ENCODE results near the gene NAV1. TPM values are rescaled to one million over a fixed set of nuclear protein-coding genes. Genes with fewer than 3 reads are reported as not detected.

Gene NAV1
- total RNA-seq, 1 donor from 2014 or later = 34.1 TPM

DNA sequence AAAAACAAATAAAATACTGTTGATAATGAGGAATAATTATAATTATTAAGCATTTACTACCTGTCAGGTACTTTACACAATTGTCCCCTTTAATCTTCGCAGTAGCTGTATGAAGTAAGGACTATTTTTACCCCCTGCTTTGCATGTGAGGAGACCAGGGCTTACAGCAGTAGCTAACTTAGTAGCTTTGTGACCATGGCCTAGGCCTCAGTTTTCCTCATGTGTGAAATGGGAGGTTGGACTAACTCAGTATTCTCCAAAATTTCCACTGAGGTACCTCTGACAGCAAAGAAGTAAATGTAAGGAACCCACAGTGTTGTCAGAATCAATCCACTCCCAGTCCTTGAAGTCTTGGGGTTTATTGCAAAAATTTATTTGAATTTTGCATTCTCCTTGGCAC lies 28.2 kb upstream of the NAV1 start:
- Histone ChIP-seq H3K27me3 (no peaks in the 10 kb centered on the region), H3K4me3 (no peak overlapping the region), H3K36me3 (no peaks in the 10 kb centered on the region), H3K4me1 (peaks cover 40% of the 10 kb centered on the region), H3K27ac (no peak overlapping the region), H3K9me3 (no peaks in the 10 kb centered on the region)
- intact Hi-C loops (cut with DNase I) = no loop called here
- ATAC-seq (no peak), DNase-seq (no peak)
- TF ChIP-seq, protein P1, sequence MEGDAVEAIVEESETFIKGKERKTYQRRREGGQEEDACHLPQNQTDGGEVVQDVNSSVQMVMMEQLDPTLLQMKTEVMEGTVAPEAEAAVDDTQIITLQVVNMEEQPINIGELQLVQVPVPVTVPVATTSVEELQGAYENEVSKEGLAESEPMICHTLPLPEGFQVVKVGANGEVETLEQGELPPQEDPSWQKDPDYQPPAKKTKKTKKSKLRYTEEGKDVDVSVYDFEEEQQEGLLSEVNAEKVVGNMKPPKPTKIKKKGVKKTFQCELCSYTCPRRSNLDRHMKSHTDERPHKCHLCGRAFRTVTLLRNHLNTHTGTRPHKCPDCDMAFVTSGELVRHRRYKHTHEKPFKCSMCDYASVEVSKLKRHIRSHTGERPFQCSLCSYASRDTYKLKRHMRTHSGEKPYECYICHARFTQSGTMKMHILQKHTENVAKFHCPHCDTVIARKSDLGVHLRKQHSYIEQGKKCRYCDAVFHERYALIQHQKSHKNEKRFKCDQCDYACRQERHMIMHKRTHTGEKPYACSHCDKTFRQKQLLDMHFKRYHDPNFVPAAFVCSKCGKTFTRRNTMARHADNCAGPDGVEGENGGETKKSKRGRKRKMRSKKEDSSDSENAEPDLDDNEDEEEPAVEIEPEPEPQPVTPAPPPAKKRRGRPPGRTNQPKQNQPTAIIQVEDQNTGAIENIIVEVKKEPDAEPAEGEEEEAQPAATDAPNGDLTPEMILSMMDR (IDR thresholded peaks at IDR 0.05) = no peak

DNA sequence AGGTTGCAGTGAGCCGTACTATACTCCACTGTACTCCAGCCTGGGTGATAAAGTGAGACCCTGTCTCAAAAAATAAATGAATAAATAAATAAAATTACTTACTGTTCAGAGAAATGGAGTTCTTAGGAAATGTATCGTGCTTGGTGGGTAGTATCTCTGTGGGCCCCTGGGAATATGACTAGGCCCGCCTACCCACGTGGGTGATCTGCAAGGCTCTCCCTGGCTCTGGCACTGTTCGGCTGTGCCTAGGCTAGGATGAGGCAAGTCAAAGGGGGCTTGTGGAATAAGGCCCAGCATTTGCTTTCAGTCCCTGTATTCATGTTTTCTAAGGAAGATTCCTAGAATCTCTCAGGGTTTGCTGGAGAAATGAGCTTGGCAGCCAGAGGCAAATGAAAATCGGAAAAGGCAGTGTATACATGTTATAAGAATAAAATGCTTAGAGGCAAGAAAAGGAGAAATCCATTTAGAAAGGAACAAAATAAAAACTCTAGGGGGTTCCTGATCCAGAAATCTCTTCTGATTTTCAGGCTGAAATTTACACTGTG lies 27.5 kb upstream of the NAV1 start:
- ATAC-seq (no peak), DNase-seq (no peak)
- Histone ChIP-seq H3K36me3 (no peaks in the 10 kb centered on the region), H3K4me3 (no peak overlapping the region), H3K9me3 (no peaks in the 10 kb centered on the region), H3K27ac (peak overlapping the region; percentile 77), H3K27me3 (no peaks in the 10 kb centered on the region), H3K4me1 (peaks cover 32% of the 10 kb centered on the region)
- TF ChIP-seq, protein P1 (IDR thresholded peaks at IDR 0.05) = no peak
- intact Hi-C loops (cut with DNase I) = no loop called here

DNA sequence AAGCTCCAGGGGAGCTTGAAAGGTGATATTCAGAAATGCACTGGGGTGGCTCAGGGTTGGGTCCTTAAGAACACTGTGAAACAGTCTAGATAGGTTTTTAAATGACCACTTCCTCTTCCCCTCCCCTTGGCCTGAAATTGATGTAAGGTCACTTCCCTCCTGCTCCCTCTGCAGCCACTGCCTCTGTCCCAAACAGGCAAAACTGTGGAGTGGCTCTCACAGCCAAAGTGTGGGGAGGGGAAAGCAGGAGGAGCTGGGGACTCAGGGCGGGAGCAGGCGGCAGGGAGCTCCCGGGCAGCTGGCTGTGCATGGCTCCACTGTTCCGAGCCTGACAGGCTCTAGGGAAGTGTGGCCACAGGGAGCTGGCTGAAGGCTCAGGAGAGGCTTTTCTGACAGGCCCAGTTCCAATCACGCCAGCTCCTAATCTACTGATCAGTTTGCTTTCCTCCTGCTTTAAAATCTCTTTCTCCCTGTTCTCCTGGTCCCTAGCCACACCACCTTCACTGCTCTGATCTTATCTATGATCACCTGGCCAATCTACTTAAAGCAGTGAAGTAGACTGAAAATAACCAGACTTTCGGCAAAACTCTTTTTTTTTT lies 26.9 kb upstream of the NAV1 start:
- intact Hi-C loops (cut with DNase I) = no loop called here
- DNase-seq (peak; percentile 85), ATAC-seq (peak; percentile 88)

DNA sequence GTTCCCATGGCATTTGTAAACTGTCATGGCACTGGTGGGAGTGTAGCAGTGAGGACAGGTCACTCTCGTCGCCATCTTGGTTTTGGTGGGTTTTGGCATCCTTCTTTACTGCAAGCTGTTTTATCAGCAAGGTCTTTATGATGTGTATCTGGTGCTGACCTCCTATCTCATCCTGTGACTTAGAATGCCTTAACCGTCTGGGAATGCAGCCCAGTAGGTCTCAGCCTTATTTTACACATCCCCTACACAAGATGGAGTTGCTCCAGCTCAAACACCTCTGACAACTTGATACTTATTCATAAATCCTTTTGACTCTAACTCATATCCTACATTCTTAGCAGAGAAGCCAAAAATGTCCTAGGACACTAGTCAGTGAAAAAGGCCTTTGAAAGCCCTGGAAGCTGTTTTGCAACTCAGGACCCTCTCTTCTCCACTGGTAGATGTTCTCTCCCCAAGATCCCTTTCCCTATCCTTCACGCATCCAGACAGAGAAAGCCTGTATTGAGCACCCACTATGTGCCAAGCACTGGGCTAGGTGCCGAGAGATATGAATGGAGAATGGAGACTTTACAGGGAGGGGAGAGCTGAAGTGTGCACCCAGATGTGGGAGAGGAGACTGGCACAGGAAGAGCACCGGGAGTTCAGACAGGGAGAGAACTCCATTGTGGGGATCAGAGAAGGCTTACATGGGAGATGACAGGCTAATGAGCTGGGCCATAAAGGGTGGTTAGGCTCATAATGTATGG lies 25.3 kb upstream of the NAV1 start:
- intact Hi-C loops (cut with DNase I) = no loop called here
- H3K36me3 ChIP-seq = no peaks in the 10 kb centered on the region
- DNase-seq (no peak), ATAC-seq (no peak)
- no peak overlapping the region for H3K4me3 ChIP-seq
- H3K4me1 ChIP-seq = peaks cover 22% of the 10 kb centered on the region
- no peaks in the 10 kb centered on the region for H3K27me3 ChIP-seq
- TF ChIP-seq, protein P1 (IDR thresholded peaks at IDR 0.05) = no peak
- H3K9me3 ChIP-seq = no peaks in the 10 kb centered on the region
- H3K27ac ChIP-seq = no peak overlapping the region

More for the DNA sequence above, 26.9 kb upstream of the NAV1 start:
- Histone ChIP-seq H3K27ac (peak overlapping the region; percentile 77), H3K4me1 (peaks cover 32% of the 10 kb centered on the region), H3K27me3 (no peaks in the 10 kb centered on the region), H3K4me3 (peak overlapping the region; percentile 6), H3K9me3 (no peaks in the 10 kb centered on the region), H3K36me3 (no peaks in the 10 kb centered on the region)
- TF ChIP-seq, protein P1 (IDR thresholded peaks at IDR 0.05) = no peak

DNA sequence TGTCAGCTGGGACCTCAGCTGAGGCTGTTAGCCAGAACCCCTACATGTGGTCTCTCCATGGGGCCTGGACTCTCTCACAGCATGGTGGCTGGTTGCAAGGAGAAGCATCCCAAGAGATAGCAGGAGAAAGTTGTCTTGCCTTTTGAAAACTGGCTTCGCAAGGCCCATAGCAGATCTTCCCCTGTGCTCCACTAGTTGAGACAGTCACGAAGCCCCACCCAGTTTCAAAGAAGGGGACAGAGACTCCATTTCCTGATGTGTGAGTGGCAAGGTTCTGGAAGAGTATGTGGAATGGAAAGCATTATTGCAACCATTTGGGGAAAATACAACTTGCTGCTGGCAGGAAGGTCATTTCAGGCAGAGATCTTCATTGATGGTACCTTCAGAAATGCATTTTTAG lies 24.5 kb upstream of the NAV1 start:
- no peak overlapping the region for H3K27ac ChIP-seq
- H3K4me1 ChIP-seq = peaks cover 22% of the 10 kb centered on the region
- intact Hi-C loops (cut with DNase I) = no loop called here
- ATAC-seq (no peak), DNase-seq (no peak)
- TF ChIP-seq, protein P1 (IDR thresholded peaks at IDR 0.05) = no peak
- H3K27me3 ChIP-seq = no peaks in the 10 kb centered on the region
- H3K4me3 ChIP-seq = no peak overlapping the region
- no peaks in the 10 kb centered on the region for H3K36me3 ChIP-seq
- H3K9me3 ChIP-seq = no peaks in the 10 kb centered on the region

Data from upper lobe of right lung (tissue), 1 donor.